Breast epithelium (tissue), 4 donors: ENCODE results near the gene CYBC1. TPM values are rescaled to one million over a fixed set of nuclear protein-coding genes. Genes with fewer than 3 reads are reported as not detected.

Source experiments
- DNase-seq, 2 donors: peaks; one replicate each; pipeline ENCODE4 v3.0.0-alpha.2; 2019; ENCODE audit warnings: low spot score in 2 of 2
- H3K27ac ChIP-seq, 2 donors: fragments of 200-600 bp; sonication (generic) in 1 of 2; one replicate each; pipeline ENCODE4 v1.5.1; 2016 to 2019; ENCODE audit warnings: mild to moderate bottlenecking in 1 of 2
- H3K27me3 ChIP-seq, 2 donors: fragments of 200-600 bp; sonication (generic) in 1 of 2; one replicate each; pipeline versions ENCODE4 v1.5.1 to v1.6.0; 2017 to 2019; ENCODE audit warnings: control low read depth in 1 of 2, mild to moderate bottlenecking in 1 of 2
- H3K36me3 ChIP-seq: fragments of 200-600 bp; one replicate; pipeline ENCODE4 v1.5.1; 2019
- H3K4me1 ChIP-seq, 2 donors: fragments of 200-600 bp; sonication (generic); one replicate each; pipeline ENCODE4 v1.5.1; 2016 to 2019; ENCODE audit warnings: control low read depth in 1 of 2
- H3K4me3 ChIP-seq, 3 donors: fragments of 200-600 bp; sonication (generic); 1 replicate in 2 of 3; 2 replicates in 1 of 3; pipeline ENCODE4 v1.5.1; 2016 to 2019; ENCODE audit warnings: mild to moderate bottlenecking in 3 of 3, moderate library complexity in 2 of 3
- H3K9me3 ChIP-seq, 2 donors: fragments of 200-600 bp; sonication (generic) in 1 of 2; one replicate each; pipeline ENCODE4 v1.5.1; 2016 to 2019; ENCODE audit warnings: control low read depth in 1 of 2
- CTCF ChIP-seq, 3 donors: fragments of 450-650 bp; IDR thresholded peaks; one replicate each; pipeline ENCODE4 v1.5.1; 2016 to 2017; ENCODE audit warnings: antibody characterized with exemption in 3 of 3, mild to moderate bottlenecking in 3 of 3, moderate library complexity in 3 of 3
- POLR2A ChIP-seq: fragments of 450-650 bp; IDR thresholded peaks from one replicate; pipeline ENCODE4 v1.6.1; 2016; ENCODE audit warnings: antibody characterized with exemption, mild to moderate bottlenecking, moderate library complexity
- POLR2AphosphoS5 ChIP-seq, 3 donors: sonication (generic); formaldehyde crosslinking; IDR thresholded peaks; one replicate each; pipeline ENCODE4 v1.6.1; 2017; ENCODE audit warnings: antibody characterized with exemption in 3 of 3
- intact Hi-C: fragments of 100-400 bp; cut with DNase I; formaldehyde crosslinking; loops from one replicate; pipeline ENCODE4 v1.15.1; 2023; ENCODE audit warnings: low total_unique reads
- total RNA-seq, 3 donors: library from RNA; depleted of rRNA; stranded (reverse); fragments of >200 nt; gene quantifications; one replicate each; pipeline ENCODE4 v1.1.0, GENCODE V29; 2016

The CYBC1 gene
- total RNA-seq, 3 donors from 2014 or later = 54.7 to 71.4 (median 61.9) TPM

DNA sequence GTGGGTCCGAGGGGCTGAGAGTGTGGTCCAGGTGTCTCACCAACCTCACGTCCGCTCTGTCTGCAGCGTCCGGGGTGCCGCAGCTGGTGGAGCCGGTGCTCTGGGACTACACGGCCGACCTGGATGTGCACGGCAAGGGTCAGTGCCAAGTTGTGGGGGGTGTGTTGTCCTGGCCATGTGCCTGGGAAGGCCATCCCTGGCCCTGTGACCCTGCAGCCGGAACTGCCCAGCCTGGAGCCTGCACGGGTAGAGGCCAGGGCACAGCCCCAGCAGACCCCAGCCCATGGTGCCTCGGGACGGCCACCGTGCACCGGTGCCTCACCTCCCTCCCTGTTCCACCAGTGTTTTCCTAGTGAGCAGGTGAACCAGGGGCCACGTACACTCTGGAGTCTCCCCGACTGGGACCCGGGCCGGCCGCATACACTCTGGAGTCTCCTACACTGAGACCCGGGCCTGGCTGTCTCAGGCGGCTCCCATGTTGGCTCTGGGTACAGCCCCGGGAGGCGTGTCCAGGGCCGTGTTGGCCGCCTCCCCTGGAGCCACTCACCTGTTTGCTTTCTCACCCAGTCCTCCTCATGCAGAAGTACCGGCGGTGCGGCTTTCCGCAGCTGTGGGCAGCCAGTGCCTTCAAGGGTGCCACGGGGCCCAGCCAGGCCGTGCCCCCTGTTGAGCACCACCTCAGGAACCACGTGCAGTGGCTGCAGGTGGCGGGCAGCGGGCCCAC lies 13.8 kb downstream of the CYBC1 start:
- no peaks in the 10 kb centered on the region for H3K9me3 ChIP-seq
- H3K4me3 ChIP-seq = no peak overlapping the region
- intact Hi-C loops = no loop called here
- TF ChIP-seq POLR2AphosphoS5 (IDR thresholded peaks at IDR 0.05) (no peak), CTCF (IDR thresholded peaks at IDR 0.05) (no peak), POLR2A (no peak)
- no peak overlapping the region for H3K27ac ChIP-seq
- no peaks in the 10 kb centered on the region for H3K27me3 ChIP-seq
- H3K36me3 ChIP-seq = no peaks in the 10 kb centered on the region
- no peak for DNase-seq
- no peaks in the 10 kb centered on the region for H3K4me1 ChIP-seq

- no peaks in the 10 kb centered on the region for H3K9me3 ChIP-seq
- no peaks in the 10 kb centered on the region for H3K27me3 ChIP-seq
- no peak overlapping the region for H3K4me3 ChIP-seq
- H3K4me1 ChIP-seq = no peaks in the 10 kb centered on the region
- DNase-seq = no peak
- intact Hi-C loops = no loop called here
- H3K36me3 ChIP-seq = no peaks in the 10 kb centered on the region
- TF ChIP-seq POLR2AphosphoS5 (IDR thresholded peaks at IDR 0.05) (no peak), POLR2A (no peak), CTCF (IDR thresholded peaks at IDR 0.05) (no peak)
- H3K27ac ChIP-seq = peak overlapping the region in 1 of 2 donors; percentile 21
Measured at GRCh38 chr17:82435601-82436583, 14.7 kb downstream of the CYBC1 start.

DNA sequence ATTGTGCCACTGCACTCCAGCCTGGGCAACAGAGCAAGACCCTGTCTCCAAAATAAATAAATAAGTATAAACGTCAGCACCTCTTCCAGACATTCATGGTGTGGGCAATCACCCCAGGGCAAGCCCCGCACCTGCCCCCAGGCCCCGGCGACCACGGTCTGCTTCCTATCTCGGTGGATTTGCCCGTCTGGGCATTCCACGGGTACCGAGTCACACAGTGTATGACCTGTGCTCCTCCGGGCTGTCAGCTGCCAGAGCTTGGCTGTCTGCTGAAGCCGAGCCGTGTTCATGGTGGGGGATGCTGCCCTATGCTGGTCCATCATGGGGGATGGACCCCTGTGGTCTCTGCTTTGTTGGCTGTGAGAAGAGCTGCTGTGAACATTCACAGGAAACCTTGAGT lies 15.4 kb downstream of the CYBC1 start:
- Histone ChIP-seq H3K9me3 (no peaks in the 10 kb centered on the region), H3K36me3 (no peaks in the 10 kb centered on the region)

DNA sequence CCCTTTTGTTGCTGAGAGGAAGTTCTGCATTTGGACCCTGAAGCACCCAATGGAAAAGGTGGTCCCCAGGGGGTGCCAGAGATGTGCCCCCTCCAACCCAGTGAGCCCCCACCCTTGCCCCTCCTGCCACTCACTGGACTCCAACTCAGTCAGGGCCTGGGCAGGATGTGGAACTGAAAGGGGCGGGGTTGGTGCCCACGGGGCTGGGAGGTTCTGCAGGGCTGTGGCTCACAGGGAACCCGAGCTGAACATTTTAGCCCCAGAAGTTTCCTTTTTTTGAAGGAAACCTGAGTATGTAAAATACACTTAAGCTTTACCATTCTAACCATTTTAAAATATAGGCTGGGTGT lies 16.4 kb downstream of the CYBC1 start:
- no peak overlapping the region for H3K27ac ChIP-seq
- no peaks in the 10 kb centered on the region for H3K27me3 ChIP-seq
- no peak for DNase-seq
- H3K36me3 ChIP-seq = no peaks in the 10 kb centered on the region
- H3K4me1 ChIP-seq = no peaks in the 10 kb centered on the region
- TF ChIP-seq POLR2A = no peak
- no peak for TF ChIP-seq CTCF (IDR thresholded peaks at IDR 0.05)
- no peak for TF ChIP-seq POLR2AphosphoS5 (IDR thresholded peaks at IDR 0.05)
- intact Hi-C loops = no loop called here
- no peaks in the 10 kb centered on the region for H3K9me3 ChIP-seq
- no peak overlapping the region for H3K4me3 ChIP-seq

More for the DNA sequence above, 15.4 kb downstream of the CYBC1 start:
- intact Hi-C loops = no loop called here
- H3K4me1 ChIP-seq = no peaks in the 10 kb centered on the region
- no peak overlapping the region for H3K4me3 ChIP-seq
- H3K27ac ChIP-seq = no peak overlapping the region
- H3K27me3 ChIP-seq = no peaks in the 10 kb centered on the region
- DNase-seq = no peak
- TF ChIP-seq POLR2AphosphoS5 (IDR thresholded peaks at IDR 0.05) (no peak), POLR2A (no peak), CTCF (IDR thresholded peaks at IDR 0.05) (no peak)
